HG03460 (cell line): ENCODE results near the gene PSME4.
A peak's percentile ranks its signal among the peaks of the same experiment; 100 is the strongest.

Experiments
- ATAC-seq: cut with Tn5 transposase; IDR thresholded peaks from one replicate; pipeline ENCODE4 v1.9.1; 2021; ENCODE audit not compliant: unreplicated experiment

The PSME4 gene, protein sequence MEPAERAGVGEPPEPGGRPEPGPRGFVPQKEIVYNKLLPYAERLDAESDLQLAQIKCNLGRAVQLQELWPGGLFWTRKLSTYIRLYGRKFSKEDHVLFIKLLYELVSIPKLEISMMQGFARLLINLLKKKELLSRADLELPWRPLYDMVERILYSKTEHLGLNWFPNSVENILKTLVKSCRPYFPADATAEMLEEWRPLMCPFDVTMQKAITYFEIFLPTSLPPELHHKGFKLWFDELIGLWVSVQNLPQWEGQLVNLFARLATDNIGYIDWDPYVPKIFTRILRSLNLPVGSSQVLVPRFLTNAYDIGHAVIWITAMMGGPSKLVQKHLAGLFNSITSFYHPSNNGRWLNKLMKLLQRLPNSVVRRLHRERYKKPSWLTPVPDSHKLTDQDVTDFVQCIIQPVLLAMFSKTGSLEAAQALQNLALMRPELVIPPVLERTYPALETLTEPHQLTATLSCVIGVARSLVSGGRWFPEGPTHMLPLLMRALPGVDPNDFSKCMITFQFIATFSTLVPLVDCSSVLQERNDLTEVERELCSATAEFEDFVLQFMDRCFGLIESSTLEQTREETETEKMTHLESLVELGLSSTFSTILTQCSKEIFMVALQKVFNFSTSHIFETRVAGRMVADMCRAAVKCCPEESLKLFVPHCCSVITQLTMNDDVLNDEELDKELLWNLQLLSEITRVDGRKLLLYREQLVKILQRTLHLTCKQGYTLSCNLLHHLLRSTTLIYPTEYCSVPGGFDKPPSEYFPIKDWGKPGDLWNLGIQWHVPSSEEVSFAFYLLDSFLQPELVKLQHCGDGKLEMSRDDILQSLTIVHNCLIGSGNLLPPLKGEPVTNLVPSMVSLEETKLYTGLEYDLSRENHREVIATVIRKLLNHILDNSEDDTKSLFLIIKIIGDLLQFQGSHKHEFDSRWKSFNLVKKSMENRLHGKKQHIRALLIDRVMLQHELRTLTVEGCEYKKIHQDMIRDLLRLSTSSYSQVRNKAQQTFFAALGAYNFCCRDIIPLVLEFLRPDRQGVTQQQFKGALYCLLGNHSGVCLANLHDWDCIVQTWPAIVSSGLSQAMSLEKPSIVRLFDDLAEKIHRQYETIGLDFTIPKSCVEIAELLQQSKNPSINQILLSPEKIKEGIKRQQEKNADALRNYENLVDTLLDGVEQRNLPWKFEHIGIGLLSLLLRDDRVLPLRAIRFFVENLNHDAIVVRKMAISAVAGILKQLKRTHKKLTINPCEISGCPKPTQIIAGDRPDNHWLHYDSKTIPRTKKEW (N-terminal part only)

DNA sequence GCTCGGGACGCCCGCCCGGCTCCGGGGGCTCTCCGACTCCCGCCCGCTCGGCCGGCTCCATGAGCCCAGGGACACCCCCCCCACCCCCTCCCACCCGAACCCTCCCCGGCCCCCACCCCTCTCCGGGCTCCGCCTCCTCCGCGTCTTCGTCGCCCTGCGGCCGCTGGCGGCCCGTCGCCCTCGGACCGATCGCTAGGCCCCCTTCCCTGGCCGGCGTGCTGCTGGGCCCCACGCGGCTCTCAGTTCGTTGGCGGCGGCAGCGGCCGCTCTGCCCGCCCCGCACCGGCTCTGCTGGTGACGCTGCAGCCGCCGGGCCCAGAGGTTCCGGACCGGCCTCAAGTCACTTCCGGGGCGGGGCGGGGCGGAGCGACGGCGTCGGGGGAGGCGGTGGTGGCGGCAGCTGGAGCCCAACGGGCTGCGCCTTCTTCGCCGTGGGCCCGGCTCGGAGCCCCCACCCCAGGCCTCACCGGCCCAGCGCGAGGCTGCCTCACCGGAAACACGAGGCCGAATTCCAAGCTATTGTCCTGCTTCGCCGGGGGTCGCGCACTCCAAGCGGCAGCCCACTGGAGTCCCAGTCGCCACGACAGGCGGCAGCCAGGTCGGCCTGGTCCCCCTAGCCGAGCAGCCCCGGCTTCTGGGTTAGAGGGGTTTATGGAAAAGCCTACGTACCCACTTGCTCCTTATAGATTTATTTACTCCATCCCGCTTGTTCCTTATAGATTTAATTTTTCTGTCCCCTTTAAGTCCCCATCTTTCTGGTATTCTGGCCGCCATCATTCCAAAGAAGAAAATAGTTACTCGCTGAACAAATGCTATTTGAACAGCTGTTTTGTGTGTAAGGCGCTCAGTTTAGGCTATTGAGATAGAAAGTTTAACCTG, at the start of gene PSME4:
PSME4 (minus strand) TSS at position 270 of the 879 bp plus-strand sequence; CDS start at position 61, 209 bp downstream.
- ATAC-seq: peak; percentile 81

GRCh38 chr2:54015798-54016699, 45.3 kb upstream of the PSME4 start:
- ATAC-seq: no peak

DNA sequence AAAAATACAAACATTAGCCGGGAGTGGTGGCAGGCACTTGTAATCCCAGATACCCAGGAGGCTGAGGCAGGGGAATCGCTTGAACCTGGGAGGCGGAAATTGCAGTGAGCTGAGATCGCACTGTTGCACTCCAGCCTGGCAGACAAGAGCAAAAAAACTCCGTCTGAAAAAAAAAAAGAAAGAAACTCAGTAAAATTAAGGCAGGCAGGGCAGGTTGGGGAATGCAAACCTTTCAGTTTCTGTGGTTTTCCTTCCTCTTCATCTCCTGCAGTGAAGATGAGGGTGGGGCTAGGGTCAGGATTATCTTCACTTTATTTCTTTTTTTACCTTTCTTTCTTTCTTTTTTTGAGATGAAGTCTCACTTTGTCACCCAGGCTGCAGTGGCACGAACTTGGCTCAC, 43.2 kb upstream of the PSME4 start:
- no peak for ATAC-seq

- no peak for ATAC-seq
These were observed 41.8 kb upstream of the PSME4 start for GRCh38 chr2:54012538-54013141.

- ATAC-seq: no peak
These were observed 38.8 kb upstream of the PSME4 start for GRCh38 chr2:54009549-54009948.

DNA sequence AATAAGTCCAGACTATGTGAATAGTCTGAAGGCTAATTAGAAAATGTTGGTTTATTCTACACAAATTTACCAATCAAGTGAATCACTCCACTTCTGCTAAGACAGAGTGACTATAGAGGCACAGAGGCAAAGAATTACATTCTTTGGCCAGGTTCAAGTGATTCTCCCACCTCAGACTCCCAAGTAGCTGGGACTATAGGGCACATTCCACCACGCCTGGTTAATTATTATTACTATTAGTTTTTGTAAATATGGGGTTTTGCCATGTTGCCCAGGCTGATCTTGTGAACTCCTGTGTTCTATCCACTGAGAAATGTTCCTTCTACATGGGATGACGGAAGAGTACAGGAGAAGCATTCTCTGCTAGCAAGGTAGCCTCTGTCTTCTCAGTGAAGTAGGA, 37.6 kb upstream of the PSME4 start:
- ATAC-seq: no peak

DNA sequence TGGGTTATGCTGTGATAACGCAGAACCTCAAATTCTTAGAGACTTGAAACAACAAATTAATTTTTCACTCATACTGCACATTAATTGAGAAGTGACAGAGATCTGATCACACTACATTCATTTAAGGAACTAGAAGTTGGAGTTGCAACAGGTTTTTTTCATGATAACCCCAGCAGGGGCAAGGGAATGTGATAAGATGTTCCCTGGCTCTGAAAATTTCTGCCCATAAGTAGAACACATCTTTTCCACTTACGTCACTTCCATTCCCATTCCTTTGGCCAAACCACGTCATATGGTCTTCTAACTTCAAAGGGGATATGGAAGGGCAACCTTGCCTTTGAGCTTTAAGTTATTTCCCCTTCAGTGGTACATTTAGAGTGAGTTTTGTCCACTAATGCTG, 29.7 kb upstream of the PSME4 start:
- no peak for ATAC-seq

DNA sequence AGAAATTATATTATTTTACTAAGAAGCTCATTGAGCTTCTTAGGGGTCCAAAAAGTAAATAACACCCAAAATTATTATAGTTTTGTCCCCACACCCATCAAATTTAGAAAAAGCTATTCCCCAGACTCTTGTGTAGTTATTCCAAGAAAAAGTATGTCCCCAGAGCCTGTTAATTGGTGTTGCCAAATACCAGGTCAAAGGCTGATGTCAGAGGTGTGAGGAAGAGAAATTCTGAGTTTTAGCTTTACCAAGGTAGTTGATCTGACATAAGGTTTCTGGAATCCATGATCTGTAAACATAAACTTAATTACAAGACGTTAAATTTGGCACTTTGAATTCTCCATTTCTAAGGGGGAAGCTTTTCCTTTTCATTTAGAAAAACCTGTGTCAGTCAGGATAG, 29.3 kb upstream of the PSME4 start:
- ATAC-seq: no peak

GRCh38 chr2:53998834-53999233, 28.0 kb upstream of the PSME4 start:
- ATAC-seq: no peak

- ATAC-seq: peak; percentile 76
These were observed 24.3 kb upstream of the PSME4 start for GRCh38 chr2:53994818-53995808.

DNA sequence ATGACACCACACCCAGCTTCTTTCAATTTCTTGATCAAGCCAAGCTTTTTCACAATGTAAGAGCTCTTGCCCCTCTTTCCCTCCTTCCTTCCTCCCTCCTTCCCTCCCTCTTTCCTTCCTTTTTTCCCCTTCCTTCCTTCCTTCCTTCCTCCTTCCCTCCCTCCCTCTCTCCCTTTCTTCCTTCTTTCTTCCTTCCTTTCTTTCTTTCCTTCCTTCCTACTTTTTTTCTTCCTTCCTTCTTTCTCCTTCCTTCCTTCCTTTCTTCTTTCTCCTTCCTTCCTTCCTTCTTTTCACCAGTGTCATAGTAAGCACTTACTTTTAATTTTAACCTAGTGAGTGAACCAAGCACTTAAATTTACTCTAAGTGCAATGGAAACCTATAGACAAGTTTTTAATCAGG, 21.2 kb upstream of the PSME4 start:
- no peak for ATAC-seq

GRCh38 chr2:53989210-53989862, 18.5 kb upstream of the PSME4 start:
- no peak for ATAC-seq

DNA sequence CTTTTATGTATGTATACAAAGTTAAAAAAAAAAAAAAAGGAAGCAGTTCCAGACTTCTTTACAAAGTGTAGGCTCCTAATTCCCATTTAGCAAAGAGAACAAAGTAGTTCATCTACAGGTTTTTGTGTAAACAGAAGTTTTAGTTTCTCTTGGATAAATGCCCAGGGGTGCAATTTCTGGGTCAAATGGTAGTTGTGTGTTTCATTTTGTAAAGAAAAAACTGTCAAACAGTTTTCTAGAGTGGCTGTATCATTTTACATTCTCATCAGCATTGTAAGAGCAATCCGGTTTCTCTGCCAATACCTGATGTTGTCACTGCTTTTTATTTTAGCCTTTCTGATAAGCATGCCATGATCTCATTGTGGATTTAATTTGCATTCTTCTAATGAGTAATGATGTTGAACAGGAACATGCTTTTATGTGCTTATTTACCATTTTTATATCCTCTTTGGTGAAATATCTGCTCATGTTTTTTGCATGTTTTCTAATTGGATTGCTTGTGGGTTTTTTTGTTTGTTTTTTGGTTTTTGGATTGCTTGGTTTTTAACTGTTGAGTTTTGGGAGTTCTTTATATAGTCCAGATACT, 16.6 kb upstream of the PSME4 start:
- no peak for ATAC-seq

DNA sequence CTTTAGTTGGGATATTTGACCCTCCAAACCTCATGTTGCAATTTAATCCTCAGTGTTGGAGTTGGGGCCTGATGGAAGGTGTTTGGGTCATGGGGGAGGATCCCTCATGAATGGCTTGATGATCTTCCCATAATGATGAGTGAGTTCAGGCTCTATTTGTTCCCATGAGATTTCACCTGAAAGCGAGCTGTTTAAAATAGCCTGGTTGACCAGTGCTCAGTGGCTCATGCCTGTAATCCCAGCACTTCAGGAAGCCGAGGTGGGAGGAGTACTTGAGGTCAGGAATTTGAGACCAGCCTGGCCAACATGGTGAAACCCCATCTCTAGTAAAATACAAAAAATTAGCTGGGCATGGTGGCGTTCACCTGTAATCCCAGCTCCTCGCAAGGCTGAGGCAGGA, 14.9 kb upstream of the PSME4 start:
- no peak for ATAC-seq

DNA sequence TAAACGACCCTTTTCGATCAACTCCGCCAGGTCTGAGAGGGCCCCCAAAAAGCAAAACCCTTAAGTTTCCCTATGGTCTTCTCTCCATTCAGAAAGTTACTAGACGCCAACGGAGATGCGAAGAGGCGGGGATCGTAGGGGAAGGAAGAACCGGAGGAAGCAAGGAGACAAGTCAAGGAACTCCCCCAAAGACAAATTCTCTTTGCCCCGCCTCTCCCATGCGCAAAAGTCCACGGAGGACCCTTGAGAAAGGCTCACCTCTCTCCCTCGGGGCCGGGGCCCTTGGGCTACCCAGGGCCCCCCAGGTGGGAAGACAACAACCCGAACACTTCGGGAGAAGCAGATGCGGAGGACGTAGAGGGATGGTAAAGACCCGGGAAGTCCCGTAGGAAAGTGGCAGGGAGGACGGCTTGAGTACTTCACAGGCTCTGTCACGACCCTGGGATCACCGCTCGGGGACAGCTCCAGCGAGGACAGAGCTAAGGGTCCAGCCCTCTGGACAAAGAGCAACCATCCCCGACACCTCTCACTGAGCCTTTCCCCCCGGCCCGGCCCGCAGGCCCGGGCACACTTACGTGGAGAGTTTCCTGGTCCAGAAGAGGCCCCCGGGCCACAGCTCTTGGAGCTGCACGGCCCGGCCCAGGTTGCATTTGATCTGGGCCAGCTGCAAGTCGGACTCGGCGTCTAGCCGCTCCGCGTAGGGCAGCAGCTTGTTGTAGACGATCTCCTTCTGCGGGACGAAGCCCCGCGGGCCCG, 647 bp downstream of the PSME4 start:
- ATAC-seq: peak; percentile 26
